ENCODE results near the gene SPTSSA. TPM values are rescaled to one million over a fixed set of nuclear protein-coding genes. Genes with fewer than 3 reads are reported as not detected.
"Not testable (repeated sequence)": the region's sequence is repeated elsewhere in the genome, so short reads cannot be mapped to it uniquely, and the experiment has no call there.

The SPTSSA gene
- 18.8 TPM for total RNA-seq
- long read RNA-seq, partial matches to known transcripts: 0 of 3 reads
- long read RNA-seq, other reads (novel, unspliced or antisense): 0 of 3 reads

GRCh38 chr14:34462132-34462893, at the start of gene SPTSSA:
Gene SPTSSA, minus strand, starts transcription at chr14:34462240. Its CDS starts 33 bp downstream, at chr14:34462207.
- intact Hi-C loops (cut with DNase I): loop anchor here (5.0 kb wide), 1 partner anchor 75 kb away; the partner anchor contains the start of gene EAPP
- DNase-seq (ENCODE audit: missing footprints) (peak; percentile 96), ATAC-seq (peak; percentile 98)

- DNase-seq (ENCODE audit: missing footprints) (no peak), ATAC-seq (no peak)
- intact Hi-C loops (cut with DNase I): no loop called here
Observed at GRCh38 chr14:34507884-34508283, 45.8 kb upstream of the SPTSSA start.

GRCh38 chr14:34507459-34507858, 45.4 kb upstream of the SPTSSA start:
- intact Hi-C loops (cut with DNase I): no loop called here
- ATAC-seq (no peak), DNase-seq (ENCODE audit: missing footprints) (no peak)

- DNase-seq (ENCODE audit: missing footprints); intact Hi-C loops (cut with DNase I); ATAC-seq: not testable (repeated sequence)
Observed at GRCh38 chr14:34505124-34505491, 43.1 kb upstream of the SPTSSA start.

- ATAC-seq; intact Hi-C loops (cut with DNase I): not testable (repeated sequence)
Observed at GRCh38 chr14:34504027-34504426, 42.0 kb upstream of the SPTSSA start.

GRCh38 chr14:34502545-34503225, 40.6 kb upstream of the SPTSSA start:
- intact Hi-C loops (cut with DNase I): no loop called here
- DNase-seq (ENCODE audit: missing footprints): no peak
- no peak for ATAC-seq

More at GRCh38 chr14:34504027-34504426, 42.0 kb upstream of the SPTSSA start:
- not testable (repeated sequence) for DNase-seq (ENCODE audit: missing footprints)

GRCh38 chr14:34502001-34502400, 40.0 kb upstream of the SPTSSA start:
- no peak for ATAC-seq
- intact Hi-C loops (cut with DNase I): no loop called here
- no peak for DNase-seq (ENCODE audit: missing footprints)

- intact Hi-C loops (cut with DNase I): no loop called here
- no peak for ATAC-seq
- DNase-seq (ENCODE audit: missing footprints): no peak
Observed at GRCh38 chr14:34501004-34501580, 39.1 kb upstream of the SPTSSA start.

GRCh38 chr14:34498684-34499412, 36.8 kb upstream of the SPTSSA start:
- intact Hi-C loops (cut with DNase I): loop anchor here (2.0 kb wide), 1 partner anchor 168 kb away; no protein-coding TSS in a partner anchor
- no peak for DNase-seq (ENCODE audit: missing footprints)
- ATAC-seq: no peak

GRCh38 chr14:34496679-34497513, 34.9 kb upstream of the SPTSSA start:
- intact Hi-C loops (cut with DNase I): no loop called here
- peak; percentile 90 for ATAC-seq
- DNase-seq (ENCODE audit: missing footprints): peak; percentile 85

- DNase-seq (ENCODE audit: missing footprints) (no peak), ATAC-seq (peak; percentile 81)
- intact Hi-C loops (cut with DNase I): no loop called here
Observed at GRCh38 chr14:34496007-34496678, 34.1 kb upstream of the SPTSSA start.

GRCh38 chr14:34489324-34489723, 27.3 kb upstream of the SPTSSA start:
- intact Hi-C loops (cut with DNase I): no loop called here
- DNase-seq (ENCODE audit: missing footprints) (no peak), ATAC-seq (no peak)

- intact Hi-C loops (cut with DNase I): no loop called here
- ATAC-seq: no peak
Observed at GRCh38 chr14:34488528-34488927, 26.5 kb upstream of the SPTSSA start.

GRCh38 chr14:34484726-34485125, 22.7 kb upstream of the SPTSSA start:
- intact Hi-C loops (cut with DNase I): no loop called here
- DNase-seq (ENCODE audit: missing footprints) (no peak), ATAC-seq (no peak)

More at GRCh38 chr14:34488528-34488927, 26.5 kb upstream of the SPTSSA start:
- no peak for DNase-seq (ENCODE audit: missing footprints)

GRCh38 chr14:34482463-34482862, 20.4 kb upstream of the SPTSSA start:
- DNase-seq (ENCODE audit: missing footprints) (no peak), ATAC-seq (no peak)
- intact Hi-C loops (cut with DNase I): no loop called here

- no peak for ATAC-seq
- no peak for DNase-seq (ENCODE audit: missing footprints)
- intact Hi-C loops (cut with DNase I): no loop called here
Observed at GRCh38 chr14:34479694-34480093, 17.7 kb upstream of the SPTSSA start.

- ATAC-seq (no peak), DNase-seq (ENCODE audit: missing footprints) (no peak)
- intact Hi-C loops (cut with DNase I): no loop called here
Observed at GRCh38 chr14:34478261-34478660, 16.2 kb upstream of the SPTSSA start.
